ENCODE measurements around the gene DCTN1. TPM values are rescaled to one million over a fixed set of nuclear protein-coding genes. Genes with fewer than 3 reads are reported as not detected.

The DCTN1 gene
- 72.9 TPM for polyA plus RNA-seq (2013)

GRCh38 chr2:74379851-74380789 is at the start of gene DCTN1:
Gene DCTN1 (minus strand): TSS chr2:74380311. CDS start chr2:74380037, 274 bp downstream.
- ChIA-PET CTCF (interaction anchor here (0.8 to 1.9 kb wide), 6 partner anchors 9 to 151 kb away, joined by 3 to 4 read pairs (median 3); no protein-coding TSS in a partner anchor), POLR2A (interaction anchor here (0.6 kb wide), 1 partner anchor 53 kb away, joined by 3 read pairs; no protein-coding TSS in a partner anchor)
- DNase-seq, result peak; percentile 12 to 55 (median 25)
- Histone ChIP-seq H3K9me3 (ENCODE audit: control extremely low read depth in 1 of 5, control insufficient read depth in 4 of 5, insufficient read depth in 2 of 5, low read depth in 1 of 5, low read length in 4 of 5) (no peaks in the 10 kb centered on the region), H3K4me1 (ENCODE audit: control extremely low read depth in 1 of 4, control insufficient read depth in 4 of 4, insufficient read depth in 4 of 4, low read length in 3 of 4) (peaks cover 0 to 15% (median 12%) of the 10 kb centered on the region in 4 experiments), H3K27me3 (replicated peaks in 2 of 5; ENCODE audit: control insufficient read depth in 4 of 5, insufficient read depth in 5 of 5, low read length in 4 of 5) (no peaks in the 10 kb centered on the region), H3K36me3 (ENCODE audit: control insufficient read depth in 4 of 4, insufficient read depth in 4 of 4, low read length in 3 of 4) (peaks cover 0 to 38% (median 22%) of the 10 kb centered on the region in 4 experiments), H3K4me3 (ENCODE audit: control insufficient read depth in 1 of 7, extremely low read depth in 1 of 7, insufficient read depth in 4 of 7, low read depth in 2 of 7, low read length in 6 of 7) (peak within 1 kb of the TSS in 4 of 7 experiments; percentile 20 to 64 (median 44)), H3K27ac (ENCODE audit: insufficient read depth in 1 of 2, low read depth in 1 of 2, low read length in 2 of 2, poor library complexity in 1 of 2, severe bottlenecking in 2 of 2) (peak within 1 kb of the TSS; percentile 6 to 46)
- 46% methylated on average over 11 of the region's 14 CpGs for WGBS (ENCODE audit: insufficient coverage)

DNA sequence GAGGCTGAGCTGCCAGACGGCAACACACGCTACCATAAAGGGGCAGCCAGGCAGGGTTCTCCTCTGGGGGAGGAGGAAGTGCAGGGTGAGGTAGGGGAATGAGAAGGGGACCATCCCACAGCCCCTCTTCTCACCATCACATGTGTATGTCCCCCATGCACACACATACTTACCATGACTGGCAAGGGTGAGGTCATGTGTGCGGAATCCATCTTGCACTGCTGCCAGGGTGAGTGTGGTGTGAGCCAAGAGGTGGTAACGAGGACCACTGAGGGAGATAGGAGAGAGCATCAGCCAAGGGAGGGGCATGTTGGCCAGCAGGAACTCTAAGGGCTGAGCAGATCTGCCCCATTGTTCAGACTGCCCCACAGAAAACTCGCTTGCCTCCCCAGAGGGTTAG is 48.6 kb upstream of the DCTN1 start:
- Histone ChIP-seq H3K9me3 (ENCODE audit: control extremely low read depth in 1 of 5, control insufficient read depth in 4 of 5, insufficient read depth in 2 of 5, low read depth in 1 of 5, low read length in 4 of 5) (no peaks in the 10 kb centered on the region), H3K36me3 (ENCODE audit: control insufficient read depth in 4 of 4, insufficient read depth in 4 of 4, low read length in 3 of 4) (peaks cover 2 to 74% (median 49%) of the 10 kb centered on the region in 4 experiments), H3K27ac (ENCODE audit: insufficient read depth in 1 of 2, low read depth in 1 of 2, low read length in 2 of 2, poor library complexity in 1 of 2, severe bottlenecking in 2 of 2) (no peak overlapping the region), H3K27me3 (replicated peaks in 2 of 5; ENCODE audit: control insufficient read depth in 4 of 5, insufficient read depth in 5 of 5, low read length in 4 of 5) (no peaks in the 10 kb centered on the region), H3K4me1 (ENCODE audit: control extremely low read depth in 1 of 4, control insufficient read depth in 4 of 4, insufficient read depth in 4 of 4, low read length in 3 of 4) (peaks cover 0 to 4% (median 3%) of the 10 kb centered on the region in 4 experiments), H3K4me3 (ENCODE audit: control insufficient read depth in 1 of 7, extremely low read depth in 1 of 7, insufficient read depth in 4 of 7, low read depth in 2 of 7, low read length in 6 of 7) (no peak overlapping the region)
- WGBS (ENCODE audit: insufficient coverage), result 100% methylated on average over 5 of the region's 5 CpGs
- DNase-seq, result no peak
- ChIA-PET POLR2A (no interaction called here), CTCF (interaction anchor here (3.0 kb wide), 1 partner anchor 12 kb away, joined by 16 read pairs; no protein-coding TSS in a partner anchor)

- CTCF ChIA-PET, result no interaction called here
- no peaks in the 10 kb centered on the region for H3K27me3 ChIP-seq (replicated peaks in 2 of 5; ENCODE audit: control insufficient read depth in 4 of 5, insufficient read depth in 5 of 5, low read length in 4 of 5)
- WGBS (ENCODE audit: insufficient coverage), result 96% methylated on average over 3 of the region's 3 CpGs
- no peak overlapping the region for H3K4me3 ChIP-seq (ENCODE audit: control insufficient read depth in 1 of 7, extremely low read depth in 1 of 7, insufficient read depth in 4 of 7, low read depth in 2 of 7, low read length in 6 of 7)
- no peak overlapping the region for H3K27ac ChIP-seq (ENCODE audit: insufficient read depth in 1 of 2, low read depth in 1 of 2, low read length in 2 of 2, poor library complexity in 1 of 2, severe bottlenecking in 2 of 2)
- H3K36me3 ChIP-seq (ENCODE audit: control insufficient read depth in 4 of 4, insufficient read depth in 4 of 4, low read length in 3 of 4), result peaks cover 2 to 74% (median 49%) of the 10 kb centered on the region in 4 experiments
- peaks cover 0 to 4% (median 3%) of the 10 kb centered on the region in 4 experiments for H3K4me1 ChIP-seq (ENCODE audit: control extremely low read depth in 1 of 4, control insufficient read depth in 4 of 4, insufficient read depth in 4 of 4, low read length in 3 of 4)
- no peaks in the 10 kb centered on the region for H3K9me3 ChIP-seq (ENCODE audit: control extremely low read depth in 1 of 5, control insufficient read depth in 4 of 5, insufficient read depth in 2 of 5, low read depth in 1 of 5, low read length in 4 of 5)
- no peak for DNase-seq
- POLR2A ChIA-PET, result interaction anchor here (0.8 kb wide), 1 partner anchor 127 kb away, joined by 3 read pairs; the partner anchor contains the start of gene DOK1
These were observed 47.4 kb upstream of the DCTN1 start for GRCh38 chr2:74427551-74427950.

GRCh38 chr2:74426181-74426758 is 46.2 kb upstream of the DCTN1 start:
- peaks cover 2 to 65% (median 46%) of the 10 kb centered on the region in 4 experiments for H3K36me3 ChIP-seq (ENCODE audit: control insufficient read depth in 4 of 4, insufficient read depth in 4 of 4, low read length in 3 of 4)
- POLR2A ChIA-PET, result no interaction called here
- H3K27me3 ChIP-seq (replicated peaks in 2 of 5; ENCODE audit: control insufficient read depth in 4 of 5, insufficient read depth in 5 of 5, low read length in 4 of 5), result no peaks in the 10 kb centered on the region
- 94% methylated on average over 11 of the region's 14 CpGs for WGBS (ENCODE audit: insufficient coverage)
- H3K4me3 ChIP-seq (ENCODE audit: control insufficient read depth in 1 of 7, extremely low read depth in 1 of 7, insufficient read depth in 4 of 7, low read depth in 2 of 7, low read length in 6 of 7), result no peak overlapping the region
- H3K9me3 ChIP-seq (ENCODE audit: control extremely low read depth in 1 of 5, control insufficient read depth in 4 of 5, insufficient read depth in 2 of 5, low read depth in 1 of 5, low read length in 4 of 5), result no peaks in the 10 kb centered on the region
- CTCF ChIA-PET, result no interaction called here
- peaks cover 0 to 10% (median 7%) of the 10 kb centered on the region in 4 experiments for H3K4me1 ChIP-seq (ENCODE audit: control extremely low read depth in 1 of 4, control insufficient read depth in 4 of 4, insufficient read depth in 4 of 4, low read length in 3 of 4)
- no peak for DNase-seq
- no peak overlapping the region for H3K27ac ChIP-seq (ENCODE audit: insufficient read depth in 1 of 2, low read depth in 1 of 2, low read length in 2 of 2, poor library complexity in 1 of 2, severe bottlenecking in 2 of 2)

DNA sequence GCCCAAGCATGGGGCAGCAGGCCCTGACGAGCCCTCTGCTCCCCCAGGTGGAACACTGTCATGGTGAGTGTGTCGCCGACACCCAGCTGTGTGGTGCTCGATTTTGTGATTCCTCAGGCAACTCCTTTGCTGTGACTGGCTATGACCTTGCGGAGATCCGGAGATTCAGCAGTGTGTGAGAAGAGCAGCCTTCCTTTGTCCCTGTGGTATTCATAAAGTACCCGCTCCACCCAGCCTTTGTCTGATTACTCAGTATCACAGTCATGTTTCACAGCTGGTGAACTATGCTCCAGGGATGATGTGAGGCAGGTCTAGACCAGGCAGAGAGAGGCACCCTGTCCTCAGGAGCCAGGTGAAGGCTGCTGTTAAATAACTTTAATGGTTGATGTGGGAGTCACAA is 45.4 kb upstream of the DCTN1 start:
- H3K9me3 ChIP-seq (ENCODE audit: control extremely low read depth in 1 of 5, control insufficient read depth in 4 of 5, insufficient read depth in 2 of 5, low read depth in 1 of 5, low read length in 4 of 5), result no peaks in the 10 kb centered on the region
- 96% methylated on average over 7 of the region's 7 CpGs for WGBS (ENCODE audit: insufficient coverage)
- ChIA-PET POLR2A (no interaction called here), CTCF (interaction anchor here (0.8 to 1.0 kb wide), 2 partner anchors 11 to 20 kb away, joined by 3 read pairs; no protein-coding TSS in a partner anchor)
- DNase-seq, result no peak
- H3K27ac ChIP-seq (ENCODE audit: insufficient read depth in 1 of 2, low read depth in 1 of 2, low read length in 2 of 2, poor library complexity in 1 of 2, severe bottlenecking in 2 of 2), result no peak overlapping the region
- no peak overlapping the region for H3K4me3 ChIP-seq (ENCODE audit: control insufficient read depth in 1 of 7, extremely low read depth in 1 of 7, insufficient read depth in 4 of 7, low read depth in 2 of 7, low read length in 6 of 7)
- peaks cover 0 to 17% (median 13%) of the 10 kb centered on the region in 4 experiments for H3K4me1 ChIP-seq (ENCODE audit: control extremely low read depth in 1 of 4, control insufficient read depth in 4 of 4, insufficient read depth in 4 of 4, low read length in 3 of 4)
- no peaks in the 10 kb centered on the region for H3K27me3 ChIP-seq (replicated peaks in 2 of 5; ENCODE audit: control insufficient read depth in 4 of 5, insufficient read depth in 5 of 5, low read length in 4 of 5)
- H3K36me3 ChIP-seq (ENCODE audit: control insufficient read depth in 4 of 4, insufficient read depth in 4 of 4, low read length in 3 of 4), result peaks cover 2 to 60% (median 43%) of the 10 kb centered on the region in 4 experiments

DNA sequence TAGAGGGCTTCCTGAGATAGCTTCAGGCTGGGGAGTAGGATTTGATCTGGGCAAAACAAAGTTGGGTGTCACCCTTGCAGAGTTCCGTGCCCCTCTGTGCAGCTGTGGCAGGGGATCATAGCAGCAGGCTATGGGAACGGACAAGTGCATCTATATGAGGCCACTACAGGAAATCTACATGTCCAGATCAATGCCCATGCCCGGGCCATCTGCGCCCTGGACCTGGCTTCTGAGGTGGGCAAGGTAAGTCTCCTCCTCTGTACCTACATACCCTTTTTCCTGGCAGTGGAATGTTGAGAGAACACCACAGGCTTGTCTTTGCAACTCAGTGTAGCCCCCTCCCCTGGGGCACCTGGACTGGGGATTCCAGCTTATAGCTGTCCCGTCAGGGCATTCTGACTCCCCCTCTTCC is 44.9 kb upstream of the DCTN1 start:
- peaks cover 2 to 55% (median 38%) of the 10 kb centered on the region in 4 experiments for H3K36me3 ChIP-seq (ENCODE audit: control insufficient read depth in 4 of 4, insufficient read depth in 4 of 4, low read length in 3 of 4)
- H3K9me3 ChIP-seq (ENCODE audit: control extremely low read depth in 1 of 5, control insufficient read depth in 4 of 5, insufficient read depth in 2 of 5, low read depth in 1 of 5, low read length in 4 of 5), result no peaks in the 10 kb centered on the region
- DNase-seq, result no peak
- peaks cover 0 to 19% (median 13%) of the 10 kb centered on the region in 4 experiments for H3K4me1 ChIP-seq (ENCODE audit: control extremely low read depth in 1 of 4, control insufficient read depth in 4 of 4, insufficient read depth in 4 of 4, low read length in 3 of 4)
- H3K27me3 ChIP-seq (replicated peaks in 2 of 5; ENCODE audit: control insufficient read depth in 4 of 5, insufficient read depth in 5 of 5, low read length in 4 of 5), result no peaks in the 10 kb centered on the region
- CTCF ChIA-PET, result interaction anchor here (0.6 to 1.0 kb wide), 3 partner anchors 12 to 22 kb away, joined by 3 read pairs; no protein-coding TSS in a partner anchor
- POLR2A ChIA-PET, result no interaction called here
- H3K4me3 ChIP-seq (ENCODE audit: control insufficient read depth in 1 of 7, extremely low read depth in 1 of 7, insufficient read depth in 4 of 7, low read depth in 2 of 7, low read length in 6 of 7), result no peak overlapping the region
- 95% methylated on average over 5 of the region's 5 CpGs for WGBS (ENCODE audit: insufficient coverage)
- no peak overlapping the region for H3K27ac ChIP-seq (ENCODE audit: insufficient read depth in 1 of 2, low read depth in 1 of 2, low read length in 2 of 2, poor library complexity in 1 of 2, severe bottlenecking in 2 of 2)

All from common myeloid progenitor, CD34-positive (primary cell).